ENCODE data around the gene IL4I1. TPM values are rescaled to one million over a fixed set of nuclear protein-coding genes. Genes with fewer than 3 reads are reported as not detected.

The IL4I1 gene
- total RNA-seq, 1 donor = 2.0 TPM

- Histone ChIP-seq H3K4me1 (ENCODE audit: insufficient read depth, low read length) (peaks cover 22% of the 10 kb centered on the region), H3K4me3 (ENCODE audit: low read length) (no peak overlapping the region), H3K27me3 (ENCODE audit: insufficient read depth, low read length) (no peaks in the 10 kb centered on the region), H3K9me3 (ENCODE audit: low read depth, low read length) (no peaks in the 10 kb centered on the region)
Observed at GRCh38 chr19:49880162-49880869, 16.4 kb downstream of the IL4I1 start.

GRCh38 chr19:49879243-49879963, 17.3 kb downstream of the IL4I1 start:
- Histone ChIP-seq H3K4me1 (ENCODE audit: insufficient read depth, low read length) (peaks cover 25% of the 10 kb centered on the region), H3K4me3 (ENCODE audit: low read length) (no peak overlapping the region), H3K27me3 (ENCODE audit: insufficient read depth, low read length) (no peaks in the 10 kb centered on the region), H3K9me3 (ENCODE audit: low read depth, low read length) (no peaks in the 10 kb centered on the region)

- Histone ChIP-seq H3K4me1 (ENCODE audit: insufficient read depth, low read length) (peaks cover 25% of the 10 kb centered on the region), H3K9me3 (ENCODE audit: low read depth, low read length) (no peaks in the 10 kb centered on the region), H3K27me3 (ENCODE audit: insufficient read depth, low read length) (no peaks in the 10 kb centered on the region), H3K4me3 (ENCODE audit: low read length) (no peak overlapping the region)
Observed at GRCh38 chr19:49878744-49879070, 18.0 kb downstream of the IL4I1 start.

- Histone ChIP-seq H3K27me3 (ENCODE audit: insufficient read depth, low read length) (no peaks in the 10 kb centered on the region), H3K4me3 (ENCODE audit: low read length) (peak overlapping the region; percentile 56), H3K9me3 (ENCODE audit: low read depth, low read length) (no peaks in the 10 kb centered on the region)
Observed at GRCh38 chr19:49877879-49878743, 18.6 kb downstream of the IL4I1 start.

GRCh38 chr19:49877020-49877878, 19.4 kb downstream of the IL4I1 start, which contains the start of the genes AKT1S1 and TBC1D17:
Gene AKT1S1 (minus strand): TSS chr19:49877355. CDS start chr19:49873295, 4,060 bp downstream.
Gene TBC1D17 (plus strand): TSS chr19:49877702. CDS start chr19:49877724, 22 bp downstream.
- H3K4me1 ChIP-seq (ENCODE audit: insufficient read depth, low read length) = peaks cover 25% of the 10 kb centered on the region
- no peaks in the 10 kb centered on the region for H3K27me3 ChIP-seq (ENCODE audit: insufficient read depth, low read length)
- H3K4me3 ChIP-seq (ENCODE audit: low read length) = peak within 1 kb of the TSS; percentile 99

More at GRCh38 chr19:49877879-49878743, 18.6 kb downstream of the IL4I1 start:
- H3K4me1 ChIP-seq (ENCODE audit: insufficient read depth, low read length) = peaks cover 25% of the 10 kb centered on the region

GRCh38 chr19:49876422-49877019, 20.2 kb downstream of the IL4I1 start:
- H3K4me1 ChIP-seq (ENCODE audit: insufficient read depth, low read length) = peaks cover 25% of the 10 kb centered on the region
- H3K4me3 ChIP-seq (ENCODE audit: low read length) = peak overlapping the region; percentile 99
- H3K27me3 ChIP-seq (ENCODE audit: insufficient read depth, low read length) = no peaks in the 10 kb centered on the region
- H3K9me3 ChIP-seq (ENCODE audit: low read depth, low read length) = no peaks in the 10 kb centered on the region

More at GRCh38 chr19:49877020-49877878, 19.4 kb downstream of the IL4I1 start, which contains the start of the genes AKT1S1 and TBC1D17:
- H3K9me3 ChIP-seq (ENCODE audit: low read depth, low read length) = no peaks in the 10 kb centered on the region

- Histone ChIP-seq H3K27me3 (ENCODE audit: insufficient read depth, low read length) (no peaks in the 10 kb centered on the region), H3K9me3 (ENCODE audit: low read depth, low read length) (no peaks in the 10 kb centered on the region), H3K4me3 (ENCODE audit: low read length) (peak overlapping the region; percentile 99), H3K4me1 (ENCODE audit: insufficient read depth, low read length) (peaks cover 25% of the 10 kb centered on the region)
Observed at GRCh38 chr19:49875857-49876421, 20.7 kb downstream of the IL4I1 start.

- H3K27me3 ChIP-seq (ENCODE audit: insufficient read depth, low read length) = no peaks in the 10 kb centered on the region
- no peak overlapping the region for H3K4me3 ChIP-seq (ENCODE audit: low read length)
- H3K9me3 ChIP-seq (ENCODE audit: low read depth, low read length) = no peaks in the 10 kb centered on the region
- H3K4me1 ChIP-seq (ENCODE audit: insufficient read depth, low read length) = peaks cover 33% of the 10 kb centered on the region
Observed at GRCh38 chr19:49875177-49875576, 21.5 kb downstream of the IL4I1 start.

GRCh38 chr19:49874503-49875157, 22.1 kb downstream of the IL4I1 start:
- H3K4me1 ChIP-seq (ENCODE audit: insufficient read depth, low read length) = peaks cover 38% of the 10 kb centered on the region
- no peak overlapping the region for H3K4me3 ChIP-seq (ENCODE audit: low read length)
- H3K9me3 ChIP-seq (ENCODE audit: low read depth, low read length) = no peaks in the 10 kb centered on the region
- no peaks in the 10 kb centered on the region for H3K27me3 ChIP-seq (ENCODE audit: insufficient read depth, low read length)

GRCh38 chr19:49873834-49874233, 22.9 kb downstream of the IL4I1 start:
- Histone ChIP-seq H3K4me1 (ENCODE audit: insufficient read depth, low read length) (peaks cover 36% of the 10 kb centered on the region), H3K27me3 (ENCODE audit: insufficient read depth, low read length) (no peaks in the 10 kb centered on the region), H3K4me3 (ENCODE audit: low read length) (no peak overlapping the region), H3K9me3 (ENCODE audit: low read depth, low read length) (no peaks in the 10 kb centered on the region)

GRCh38 chr19:49873129-49873521, 23.6 kb downstream of the IL4I1 start:
- H3K27me3 ChIP-seq (ENCODE audit: insufficient read depth, low read length) = no peaks in the 10 kb centered on the region
- H3K4me3 ChIP-seq (ENCODE audit: low read length) = no peak overlapping the region
- no peaks in the 10 kb centered on the region for H3K9me3 ChIP-seq (ENCODE audit: low read depth, low read length)
- H3K4me1 ChIP-seq (ENCODE audit: insufficient read depth, low read length) = peaks cover 36% of the 10 kb centered on the region

- Histone ChIP-seq H3K9me3 (ENCODE audit: low read depth, low read length) (no peaks in the 10 kb centered on the region), H3K4me1 (ENCODE audit: insufficient read depth, low read length) (peaks cover 39% of the 10 kb centered on the region), H3K4me3 (ENCODE audit: low read length) (no peak overlapping the region), H3K27me3 (ENCODE audit: insufficient read depth, low read length) (no peaks in the 10 kb centered on the region)
Observed at GRCh38 chr19:49872245-49873128, 24.2 kb downstream of the IL4I1 start.

All from mononuclear cell (primary cell).